IPS-18c (cell line): ENCODE measurements around the gene WNT5B.

ENCODE experiments used
- H3K4me3 ChIP-seq: 2 replicates; pipeline ENCODE4 v1.7.0; 2013; ENCODE audit warnings: low read depth, mild to moderate bottlenecking, low read length, moderate library complexity; ENCODE audit not compliant: insufficient read depth
- H3K9me3 ChIP-seq: one replicate; pipeline ENCODE4 v1.6.1; 2013; ENCODE audit warnings: mild to moderate bottlenecking, low read length, moderate library complexity; ENCODE audit not compliant: control insufficient read depth, insufficient read depth

Gene WNT5B

GRCh38 chr12:1661553-1662335 lies 32.7 kb downstream of the WNT5B start:
- H3K4me3 ChIP-seq, result peak overlapping the region; percentile 72
- no peaks in the 10 kb centered on the region for H3K9me3 ChIP-seq

DNA sequence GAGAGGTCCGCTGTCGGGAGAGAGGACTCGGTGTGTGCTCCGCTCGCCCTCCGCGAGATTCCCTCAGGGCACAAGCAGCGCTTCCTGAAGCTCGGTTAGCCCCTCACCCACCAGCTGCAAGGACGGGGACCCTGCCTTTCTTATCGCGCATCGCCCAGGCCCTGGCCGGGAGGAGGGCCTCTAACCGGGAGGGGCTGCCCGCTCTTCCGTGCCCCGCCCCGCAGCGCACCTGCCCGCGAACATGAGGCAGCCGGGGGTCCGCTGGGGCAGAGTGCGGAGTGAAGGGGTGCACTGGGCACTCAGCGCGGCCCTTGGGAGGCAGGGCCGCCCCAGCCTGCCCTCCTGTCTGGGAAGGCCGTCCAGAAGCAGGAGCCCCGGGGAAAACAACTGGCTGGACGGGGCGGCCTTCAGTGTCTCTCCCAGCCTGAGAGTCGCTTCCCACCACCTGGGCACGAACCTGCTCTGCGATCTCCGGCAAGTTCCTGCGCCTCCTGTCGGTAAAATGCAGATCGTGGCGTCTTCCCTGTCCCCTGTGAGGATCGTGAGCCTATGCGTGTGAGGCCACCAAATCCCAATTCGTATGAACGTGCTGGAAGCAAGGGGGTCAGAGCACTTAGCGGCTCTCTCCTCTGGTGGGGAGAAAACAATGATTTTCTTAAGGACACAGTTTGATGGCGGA lies 33.9 kb downstream of the WNT5B start:
- Histone ChIP-seq H3K4me3 (peak overlapping the region; percentile 58), H3K9me3 (no peaks in the 10 kb centered on the region)

DNA sequence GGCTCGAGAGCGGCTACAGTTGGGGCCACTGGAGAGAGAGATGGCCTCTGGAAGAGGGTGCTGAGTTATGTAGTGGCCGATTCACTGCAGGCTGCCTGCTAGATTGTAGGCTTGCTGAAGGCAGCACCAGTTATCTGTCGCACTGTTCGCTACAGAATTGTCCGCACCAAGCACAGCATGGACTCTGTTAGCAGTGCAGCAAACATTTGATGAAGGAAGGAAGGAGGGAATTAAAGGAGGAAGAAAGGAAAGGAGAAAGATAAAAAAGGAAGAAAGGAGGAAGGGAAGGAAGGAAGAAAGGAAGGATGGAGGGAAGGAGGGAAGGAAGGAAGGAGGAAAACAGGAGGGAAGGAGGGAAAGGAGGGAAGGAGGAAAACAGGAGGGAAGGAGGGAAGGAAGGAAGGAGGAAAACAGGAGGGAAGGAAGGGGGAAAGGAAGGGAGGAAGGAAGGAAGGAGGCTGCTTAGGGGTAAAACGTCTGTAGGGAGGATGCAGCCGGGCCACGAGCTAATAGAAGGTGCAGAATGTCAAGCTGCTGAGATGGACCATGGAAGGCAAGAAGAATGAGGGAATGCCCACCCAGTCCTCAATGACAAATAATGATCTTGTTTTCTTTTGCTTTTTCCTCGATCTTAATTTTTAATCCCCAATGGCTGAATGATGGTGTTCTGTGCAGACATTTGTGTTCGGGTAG lies 34.6 kb downstream of the WNT5B start:
- no peaks in the 10 kb centered on the region for H3K9me3 ChIP-seq
- H3K4me3 ChIP-seq, result no peak overlapping the region; the same call in 1 of the 2 replicates

- H3K4me3 ChIP-seq, result no peak overlapping the region
- no peaks in the 10 kb centered on the region for H3K9me3 ChIP-seq
Measured at GRCh38 chr12:1665366-1665765, 36.3 kb downstream of the WNT5B start.

DNA sequence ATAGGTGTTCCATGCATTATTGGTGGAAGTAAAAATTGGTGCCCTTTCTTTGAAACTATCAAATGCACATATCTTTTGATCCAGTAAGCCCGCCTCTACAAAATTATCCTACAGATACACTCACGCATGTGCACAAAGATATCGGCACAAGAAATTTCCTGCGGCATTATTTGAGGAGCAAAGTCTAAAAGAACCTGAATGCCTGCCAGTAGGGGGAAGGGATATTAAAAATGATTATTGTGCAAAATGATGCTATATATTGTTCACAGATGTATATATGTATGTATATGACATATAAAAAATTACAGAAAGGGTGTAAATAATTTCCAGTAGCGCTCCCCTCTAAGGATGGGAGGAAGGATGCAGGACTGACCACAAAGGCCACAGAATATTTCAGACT lies 37.2 kb downstream of the WNT5B start:
- H3K4me3 ChIP-seq, result no peak overlapping the region
- no peaks in the 10 kb centered on the region for H3K9me3 ChIP-seq

DNA sequence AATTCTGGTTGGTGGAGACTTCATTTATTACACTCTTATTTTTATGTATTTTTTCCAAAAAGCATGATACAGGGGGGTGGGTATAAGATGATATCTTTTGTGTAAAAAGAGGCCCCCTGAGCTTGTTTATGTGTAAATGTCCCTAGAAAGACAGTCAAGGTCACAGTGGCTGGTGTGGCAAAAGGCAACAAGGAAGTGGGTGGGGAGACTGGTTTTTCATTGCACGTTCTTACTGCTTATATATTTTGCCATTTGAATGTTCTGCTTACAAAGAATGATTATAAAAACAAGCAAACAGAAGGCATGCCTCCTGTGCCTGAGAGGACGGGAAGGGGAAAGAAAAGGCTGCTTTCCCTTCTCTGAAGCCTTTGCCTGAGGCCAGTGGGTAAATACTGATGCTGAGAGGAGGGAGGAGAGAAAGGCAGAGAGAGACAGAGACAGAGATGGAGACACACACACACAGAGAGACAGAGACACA lies 37.7 kb downstream of the WNT5B start:
- Histone ChIP-seq H3K9me3 (no peaks in the 10 kb centered on the region), H3K4me3 (no peak overlapping the region)

DNA sequence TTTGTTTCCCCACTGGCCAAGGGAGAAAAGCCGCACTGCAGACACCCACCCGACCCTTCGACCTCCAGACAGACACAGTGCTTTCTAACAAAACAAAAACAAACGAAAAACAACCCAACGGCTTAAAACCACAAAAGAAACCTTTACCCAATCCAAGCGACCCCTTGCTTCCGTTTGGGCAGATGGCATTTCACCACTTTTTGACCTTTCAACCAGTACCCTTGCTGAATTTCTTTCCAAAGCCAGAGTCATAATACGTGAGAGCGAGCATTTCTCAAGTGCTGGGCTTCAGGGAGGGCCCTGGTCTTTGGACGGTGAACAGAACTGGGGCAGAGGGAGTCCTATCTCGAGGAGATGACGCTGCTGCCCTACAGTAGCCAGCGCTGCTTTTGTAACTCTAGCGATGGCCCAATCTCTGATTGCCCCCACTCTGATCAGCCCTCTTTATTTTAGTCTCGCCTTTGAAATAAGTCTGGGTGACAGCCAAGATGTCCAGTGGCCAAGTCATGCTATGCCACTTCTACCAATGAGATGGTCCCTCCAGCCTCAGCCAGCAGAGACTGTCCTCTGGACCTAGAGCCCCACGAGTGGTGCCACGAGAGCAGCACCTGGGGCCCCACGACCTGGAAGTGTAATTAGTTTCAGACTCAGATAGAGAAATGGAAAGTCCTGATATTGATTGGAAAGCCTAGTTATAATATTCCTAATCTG lies 40.0 kb downstream of the WNT5B start:
- Histone ChIP-seq H3K9me3 (no peaks in the 10 kb centered on the region), H3K4me3 (no peak overlapping the region)

DNA sequence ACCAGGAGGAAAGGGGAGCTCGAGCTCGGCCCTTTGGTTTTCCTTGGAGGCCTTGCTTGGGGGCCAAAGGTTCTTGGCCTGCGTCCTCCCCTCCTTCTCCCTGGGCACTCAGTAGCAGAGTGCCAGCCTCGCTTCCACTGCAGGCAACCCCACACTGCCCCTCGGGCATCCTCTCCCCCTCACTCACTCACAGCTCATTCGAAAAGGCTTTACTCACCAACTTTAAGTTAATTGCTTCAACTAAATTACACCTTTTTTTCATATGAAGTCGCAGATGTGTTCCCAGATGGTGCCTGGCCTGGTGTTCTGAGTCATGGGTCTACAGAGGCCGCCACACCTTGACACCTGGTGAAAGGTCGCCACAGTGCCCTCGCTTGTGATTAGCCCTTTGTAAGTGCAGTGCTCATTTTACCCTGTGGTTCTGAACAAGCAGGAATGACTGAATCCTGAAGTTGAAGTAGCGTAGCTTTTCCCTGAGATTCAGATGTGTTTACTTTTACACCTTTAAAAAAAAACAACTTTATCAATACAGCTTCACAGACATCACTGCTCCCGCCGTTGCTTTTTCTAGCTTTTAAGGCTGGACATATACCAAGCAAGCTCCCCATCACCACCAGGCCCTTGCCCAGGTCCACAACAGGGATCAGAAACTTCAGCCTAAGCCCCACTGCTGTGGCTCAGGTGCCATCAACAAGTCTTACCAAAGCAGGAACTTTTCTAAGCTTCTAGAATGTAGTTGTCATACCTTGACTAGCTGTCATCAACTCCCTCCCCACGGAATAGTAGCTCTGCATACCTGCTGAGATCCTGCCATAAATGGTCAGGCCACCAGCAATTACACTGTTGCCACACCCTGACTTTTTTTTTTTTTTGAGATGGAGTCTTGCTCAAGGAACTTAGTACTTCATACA lies 41.6 kb downstream of the WNT5B start:
- Histone ChIP-seq H3K9me3 (no peaks in the 10 kb centered on the region), H3K4me3 (no peak overlapping the region)

DNA sequence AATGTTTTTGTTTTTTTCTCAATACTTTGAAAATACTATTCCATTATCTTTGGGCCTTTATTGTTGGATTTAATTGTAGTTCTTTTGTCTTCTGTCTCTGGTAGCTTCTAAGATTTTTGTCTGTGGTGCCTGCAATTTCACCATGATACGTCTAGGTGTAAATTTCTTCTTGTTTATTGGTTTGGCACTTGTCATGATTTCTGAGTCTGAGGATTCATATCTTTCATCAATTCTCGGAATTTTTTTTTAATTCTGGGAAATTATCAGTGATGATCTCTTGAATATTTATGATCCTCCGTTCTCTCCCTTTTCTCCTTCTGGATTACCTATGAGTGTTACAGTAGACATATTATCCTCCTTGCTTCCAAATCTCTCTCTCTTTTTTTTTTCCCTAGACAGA lies 47.0 kb downstream of the WNT5B start:
- H3K9me3 ChIP-seq, result no peaks in the 10 kb centered on the region
- no peak overlapping the region for H3K4me3 ChIP-seq

DNA sequence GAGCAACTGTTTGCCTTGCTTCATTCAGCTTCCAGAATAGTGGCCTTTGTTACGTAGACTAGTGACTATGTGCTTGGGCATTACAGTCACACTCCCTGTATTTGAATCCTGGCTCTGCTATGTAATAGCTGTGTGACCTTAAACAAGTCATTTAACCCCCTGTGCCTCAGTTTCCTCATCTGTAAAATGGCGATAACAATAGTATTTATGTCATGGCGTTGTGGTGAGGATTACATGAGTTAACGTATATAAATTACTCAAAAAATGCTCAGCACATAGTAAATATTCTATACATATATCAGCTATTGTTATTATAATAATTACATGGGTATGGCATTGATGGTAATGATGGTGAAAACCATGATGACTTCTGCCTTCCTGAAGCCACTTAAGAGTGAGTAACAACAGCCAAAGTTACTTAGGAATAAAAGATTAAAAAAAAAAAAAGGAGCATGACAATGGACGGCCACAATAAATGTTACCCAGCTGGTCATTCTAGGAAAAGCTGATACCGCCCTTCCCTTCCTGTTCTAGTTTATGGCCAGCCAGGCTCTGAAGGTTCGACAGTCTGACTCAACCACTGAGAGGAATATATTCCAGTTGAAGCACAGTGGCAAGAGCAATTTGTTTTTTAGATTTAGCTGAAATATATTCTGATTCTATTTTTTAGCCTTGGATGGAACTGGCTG lies 51.9 kb downstream of the WNT5B start:
- Histone ChIP-seq H3K4me3 (no peak overlapping the region), H3K9me3 (no peaks in the 10 kb centered on the region)

DNA sequence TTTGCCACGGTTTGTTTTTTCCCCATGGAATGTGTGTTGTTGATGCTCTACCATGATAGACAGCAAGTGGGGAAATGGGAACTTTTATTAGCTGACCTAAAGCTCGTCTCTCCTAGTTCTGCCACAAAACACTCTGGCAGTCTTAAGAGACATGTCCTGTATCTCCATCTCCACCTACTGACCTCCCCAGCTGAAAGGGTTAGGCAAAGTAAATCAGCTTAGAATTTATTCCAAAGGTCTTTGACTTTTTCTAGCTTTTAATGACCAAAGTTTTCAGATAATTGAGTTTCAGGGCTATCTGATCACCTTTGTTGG lies 52.4 kb downstream of the WNT5B start:
- H3K9me3 ChIP-seq, result no peaks in the 10 kb centered on the region

GRCh38 chr12:1688086-1688710 lies 59.2 kb downstream of the WNT5B start:
- Histone ChIP-seq H3K4me3 (no peak overlapping the region), H3K9me3 (no peaks in the 10 kb centered on the region)

More for the DNA sequence above, 52.4 kb downstream of the WNT5B start:
- H3K4me3 ChIP-seq, result no peak overlapping the region

DNA sequence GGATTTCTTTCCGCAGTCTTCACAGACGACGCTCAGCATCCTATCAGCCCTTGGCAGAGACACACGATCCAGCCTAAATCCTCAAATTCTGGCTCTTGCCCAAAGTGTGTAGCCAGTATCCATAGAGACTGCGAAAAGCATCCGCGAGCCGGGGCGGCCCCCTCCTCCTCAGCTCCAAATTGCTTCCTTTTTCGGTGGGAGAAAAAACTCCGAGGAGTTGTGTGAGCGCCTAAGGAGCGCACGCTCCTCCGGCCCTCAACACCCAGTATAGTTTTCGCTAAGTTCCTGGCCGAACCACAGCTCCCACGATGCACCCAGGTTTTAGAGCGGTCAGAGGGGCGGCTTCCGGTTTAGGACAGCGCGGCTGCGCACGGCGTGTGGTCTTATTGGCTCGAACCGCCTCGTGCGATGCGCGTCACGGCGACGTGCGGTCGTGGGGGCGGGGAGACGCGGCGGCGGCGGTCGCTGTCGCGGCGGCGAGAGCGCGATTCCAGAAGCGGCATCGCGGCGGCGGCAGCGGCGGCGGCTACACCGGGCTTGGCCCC lies 61.6 kb downstream of the WNT5B start, which contains the start of gene ADIPOR2:
ADIPOR2 (plus strand) TSS at position 493 of the 545 bp plus-strand sequence. CDS start 63,274 bp downstream, outside the sequence.
- H3K9me3 ChIP-seq, result no peaks in the 10 kb centered on the region
- peak within 1 kb of the TSS; percentile 84 for H3K4me3 ChIP-seq

GRCh38 chr12:1691123-1692007 lies 62.3 kb downstream of the WNT5B start:
- Histone ChIP-seq H3K9me3 (no peaks in the 10 kb centered on the region), H3K4me3 (peak overlapping the region; percentile 84)
